Heart left ventricle (tissue), 16 donors: ENCODE results near the gene CFAP46. TPM values are rescaled to one million over a fixed set of nuclear protein-coding genes. Genes with fewer than 3 reads are reported as not detected.

Experiments used
- ATAC-seq, 4 donors: fragments of 200-7000 bp; cut with Tn5 transposase; one replicate each; pipeline ENCODE4 v1.9.1; 2020 to 2022; ENCODE audit warnings: moderate library complexity in 4 of 4, mild to moderate bottlenecking in 3 of 4, moderate number of reproducible peaks in 1 of 4
- DNase-seq, 5 donors: peaks; one replicate each; pipeline ENCODE4 v3.0.0-alpha.2; 2020
- H3K27ac ChIP-seq, 12 donors: fragments of 200-600 bp; sonication (generic) in 4 of 12; one replicate each; pipeline versions ENCODE4 v1.5.0 to v1.8.0; 2016 to 2022; ENCODE audit warnings: mild to moderate bottlenecking in 2 of 12
- H3K27me3 ChIP-seq, 9 donors: fragments of 200-600 bp; sonication (generic) in 2 of 9; one replicate each; pipeline versions ENCODE4 v1.5.1 to v1.8.0; 2016 to 2022; ENCODE audit warnings: mild to moderate bottlenecking in 3 of 9
- H3K36me3 ChIP-seq, 9 donors: fragments of 200-600 bp; sonication (generic) in 2 of 9; one replicate each; pipeline versions ENCODE4 v1.5.0 to v1.8.0; 2018 to 2022; ENCODE audit warnings: mild to moderate bottlenecking in 2 of 9
- H3K4me1 ChIP-seq, 12 donors: fragments of 200-600 bp; sonication (generic) in 4 of 12; one replicate each; pipeline versions ENCODE4 v1.5.0 to v1.8.0; 2016 to 2022; ENCODE audit warnings: mild to moderate bottlenecking in 3 of 12
- H3K4me3 ChIP-seq, 12 donors: fragments of 200-600 bp; sonication (generic) in 4 of 12; one replicate each; pipeline versions ENCODE4 v1.5.0 to v1.8.0; 2017 to 2022; ENCODE audit warnings: mild to moderate bottlenecking in 9 of 12, moderate library complexity in 4 of 12
- H3K9me3 ChIP-seq, 12 donors: fragments of 200-600 bp; sonication (generic) in 4 of 12; one replicate each; pipeline versions ENCODE4 v1.5.0 to v1.8.0; 2016 to 2022; ENCODE audit warnings: mild to moderate bottlenecking in 1 of 12
- POLR2A ChIP-seq, 2 donors: fragments of 450-650 bp; IDR thresholded peaks; one replicate each; pipeline ENCODE4 v1.6.1; 2017; ENCODE audit warnings: antibody characterized with exemption in 2 of 2, mild to moderate bottlenecking in 2 of 2, moderate library complexity in 2 of 2
- WGBS, 4 donors: extraction: QIAGEN DNeasy Blood & Tissue Kit in 2 of 4; methylation state at CpG; one replicate each; pipeline versions ENCODE4 v1.1.5 to v1.1.7; 2013 to 2018; 5-methylcytosine and 5-hydroxymethylcytosine counted together
- intact Hi-C, 10 donors: fragments of 100-400 bp; cut with DNase I; formaldehyde crosslinking; loops; one replicate each; pipeline versions ENCODE4 v1.11.1 to v1.14.2; 2022
- polyA plus RNA-seq, 2 donors: library from polyadenylated mRNA; stranded (reverse); fragments of 200-250 nt; gene quantifications; one replicate each; pipeline ENCODE4 v1.2.3, GENCODE V29; 2013
- total RNA-seq, 9 donors: library from RNA; depleted of rRNA in 2 of 9; stranded (reverse); fragments of >200 nt in 2 of 9; fragmentation: NEBNext Ultra II Directional in 3 of 9; extraction: Animal tissue kit (Norgen Biotek cat#: 25700) in 3 of 9; gene quantifications; one replicate each; pipeline versions ENCODE4 v1.1.0 to v1.2.4, GENCODE V29; 2016 to 2023
- TF ChIP-seq, protein P1 (sequence below), 12 donors: fragments of 200-600 bp; sonication (generic) in 4 of 12; IDR thresholded peaks; one replicate each; pipeline versions ENCODE4 v1.5.0 to v1.8.0; 2018 to 2022; ENCODE audit warnings: antibody characterized with exemption in 12 of 12, mild to moderate bottlenecking in 5 of 12
- donor health status: ischemic (EF 13 %, LVEDD 7.1; RV severe dilation, severe dysfunction).
- donor health status: healthy with polysubstance abuse.
- donor health status: DM: no; HTN: yes; CAD: no.
- donor health status: DM: no; HTN: no; CAD: no.
- donor health status: ischemic (EF 25% LVEDD 6.9; RV normal size, moderate dysfunction).
- donor health status: ischemic (EF 25% LVEDD 5.7; RV mildly dilated, moderate dysfunction).
- donor health status: healthy.
- donor health status: DM: yes; HTN: yes; CAD: no.
- donor health status: ischemic (EF 35%, LVEDD 5.7; RV mildly dilated, moderate dysfunction).
- donor health status: nonischemic (EF 11% LVEDD 7.7; RV severe dilation, severe dysfunction).
- donor health status: DM: yes; HTN: yes; CAD: no.
- donor health status: PGD.
- donor health status: ischemic (EF 29% LVEDD 5.4; RV normal size, mild dysfunction).
- donor health status: nonischemic (EF 23%, LVEDD 6.1; RV moderate dilation, normal function).

The CFAP46 gene
- total and polyA plus RNA-seq, 11 donors = 0.61 to 1.8 (median 0.95) TPM

DNA sequence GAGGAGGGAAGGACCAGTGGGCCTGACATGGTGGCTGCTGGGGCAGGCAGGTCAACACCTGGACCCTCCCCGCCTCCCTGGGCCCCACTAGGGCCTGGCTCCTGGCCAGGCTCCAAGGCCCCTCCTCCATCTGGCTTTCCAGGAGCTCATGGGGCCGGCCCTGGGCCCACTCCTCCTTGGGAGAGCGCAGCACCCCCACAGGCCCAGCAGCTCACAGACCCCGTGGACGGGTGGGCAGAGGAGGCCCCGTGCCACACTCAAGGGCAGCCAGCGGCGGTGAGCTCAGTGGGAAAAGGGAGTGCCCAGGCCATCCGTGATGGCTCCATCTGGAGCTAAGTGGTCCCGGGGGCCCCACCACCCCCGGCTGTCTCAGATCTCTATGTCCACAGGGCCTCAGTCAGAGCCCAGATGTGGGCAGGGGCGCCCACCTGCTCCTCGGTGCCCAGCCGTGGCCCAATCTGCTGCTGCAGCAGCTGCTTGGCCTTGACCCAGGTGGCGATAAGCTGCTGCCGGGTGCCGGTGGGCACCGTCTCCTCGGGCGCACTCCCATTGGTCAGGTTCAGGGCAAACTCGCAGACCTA lies 32.8 kb downstream of the CFAP46 start:
- TF ChIP-seq, protein P1, sequence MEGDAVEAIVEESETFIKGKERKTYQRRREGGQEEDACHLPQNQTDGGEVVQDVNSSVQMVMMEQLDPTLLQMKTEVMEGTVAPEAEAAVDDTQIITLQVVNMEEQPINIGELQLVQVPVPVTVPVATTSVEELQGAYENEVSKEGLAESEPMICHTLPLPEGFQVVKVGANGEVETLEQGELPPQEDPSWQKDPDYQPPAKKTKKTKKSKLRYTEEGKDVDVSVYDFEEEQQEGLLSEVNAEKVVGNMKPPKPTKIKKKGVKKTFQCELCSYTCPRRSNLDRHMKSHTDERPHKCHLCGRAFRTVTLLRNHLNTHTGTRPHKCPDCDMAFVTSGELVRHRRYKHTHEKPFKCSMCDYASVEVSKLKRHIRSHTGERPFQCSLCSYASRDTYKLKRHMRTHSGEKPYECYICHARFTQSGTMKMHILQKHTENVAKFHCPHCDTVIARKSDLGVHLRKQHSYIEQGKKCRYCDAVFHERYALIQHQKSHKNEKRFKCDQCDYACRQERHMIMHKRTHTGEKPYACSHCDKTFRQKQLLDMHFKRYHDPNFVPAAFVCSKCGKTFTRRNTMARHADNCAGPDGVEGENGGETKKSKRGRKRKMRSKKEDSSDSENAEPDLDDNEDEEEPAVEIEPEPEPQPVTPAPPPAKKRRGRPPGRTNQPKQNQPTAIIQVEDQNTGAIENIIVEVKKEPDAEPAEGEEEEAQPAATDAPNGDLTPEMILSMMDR (IDR thresholded peaks at IDR 0.05) = no peak
- TF ChIP-seq POLR2A (IDR thresholded peaks at IDR 0.05) = no peak
- Histone ChIP-seq H3K9me3 (peaks cover 0 to 11% (median 0%) of the 10 kb centered on the region in 12 donors), H3K27ac (no peak overlapping the region), H3K4me1 (no peaks in the 10 kb centered on the region), H3K27me3 (peaks cover 0 to 2% (median 0%) of the 10 kb centered on the region in 9 donors), H3K36me3 (no peaks in the 10 kb centered on the region), H3K4me3 (no peak overlapping the region)
- WGBS, 4 donors = 84 to 90% (median 86%) methylated on average over 11 to 21 of the region's 21 CpGs
- DNase-seq (peak in 1 of 5 donors; percentile 59), ATAC-seq (no peak)
- intact Hi-C loops = loop anchor here in 2 of 10 donors (10.0 kb wide), 2 partner anchors 215 to 405 kb away; no protein-coding TSS in a partner anchor

DNA sequence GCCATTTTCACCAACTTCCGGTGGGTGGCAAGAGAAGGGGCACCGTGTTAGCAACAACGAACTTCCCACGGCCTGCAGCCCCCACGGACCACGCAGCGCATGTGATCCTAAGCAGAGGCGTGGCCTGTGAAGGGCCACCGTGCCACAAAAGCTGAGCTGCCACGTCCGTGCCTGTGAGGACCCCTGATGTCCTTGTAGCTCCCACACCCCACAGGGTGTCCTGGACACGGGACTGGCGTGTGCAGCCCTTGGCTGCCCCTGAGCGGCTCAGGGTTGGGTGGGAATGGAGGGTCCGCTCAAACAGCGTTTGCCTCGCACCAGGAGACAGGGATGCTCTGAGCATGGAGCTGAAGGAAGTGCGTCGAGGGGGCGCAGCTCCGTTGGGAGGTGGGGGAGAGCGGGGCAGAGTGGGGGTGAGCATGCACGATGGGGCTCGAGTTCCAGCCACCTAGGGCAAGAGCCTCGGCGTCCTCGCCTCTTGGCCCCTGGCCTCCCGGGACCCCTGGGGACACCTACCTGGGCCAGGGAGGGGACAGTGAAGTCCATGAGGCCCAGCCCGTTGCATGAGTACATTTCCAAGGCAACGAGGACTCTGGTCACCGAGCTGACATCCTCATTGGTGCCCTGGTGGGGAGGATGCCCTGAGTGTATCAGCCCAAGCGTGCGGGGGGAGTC lies 33.6 kb downstream of the CFAP46 start:
- no peaks in the 10 kb centered on the region for H3K36me3 ChIP-seq
- peaks cover 0 to 5% (median 0%) of the 10 kb centered on the region in 9 donors for H3K27me3 ChIP-seq
- H3K4me1 ChIP-seq = no peaks in the 10 kb centered on the region
- ATAC-seq = no peak
- WGBS, 4 donors = 89 to 94% (median 92%) methylated on average over 31 to 33 of the region's 33 CpGs
- no peak overlapping the region for H3K27ac ChIP-seq
- H3K9me3 ChIP-seq = peaks cover 0 to 13% (median 0%) of the 10 kb centered on the region in 12 donors
- no peak overlapping the region for H3K4me3 ChIP-seq
- intact Hi-C loops = loop anchor here in 2 of 10 donors (10.0 kb wide), 2 partner anchors 216 to 406 kb away; no protein-coding TSS in a partner anchor
- TF ChIP-seq, protein P1 (IDR thresholded peaks at IDR 0.05) = no peak
- no peak for TF ChIP-seq POLR2A (IDR thresholded peaks at IDR 0.05)
- DNase-seq = peak in 1 of 5 donors; percentile 48

DNA sequence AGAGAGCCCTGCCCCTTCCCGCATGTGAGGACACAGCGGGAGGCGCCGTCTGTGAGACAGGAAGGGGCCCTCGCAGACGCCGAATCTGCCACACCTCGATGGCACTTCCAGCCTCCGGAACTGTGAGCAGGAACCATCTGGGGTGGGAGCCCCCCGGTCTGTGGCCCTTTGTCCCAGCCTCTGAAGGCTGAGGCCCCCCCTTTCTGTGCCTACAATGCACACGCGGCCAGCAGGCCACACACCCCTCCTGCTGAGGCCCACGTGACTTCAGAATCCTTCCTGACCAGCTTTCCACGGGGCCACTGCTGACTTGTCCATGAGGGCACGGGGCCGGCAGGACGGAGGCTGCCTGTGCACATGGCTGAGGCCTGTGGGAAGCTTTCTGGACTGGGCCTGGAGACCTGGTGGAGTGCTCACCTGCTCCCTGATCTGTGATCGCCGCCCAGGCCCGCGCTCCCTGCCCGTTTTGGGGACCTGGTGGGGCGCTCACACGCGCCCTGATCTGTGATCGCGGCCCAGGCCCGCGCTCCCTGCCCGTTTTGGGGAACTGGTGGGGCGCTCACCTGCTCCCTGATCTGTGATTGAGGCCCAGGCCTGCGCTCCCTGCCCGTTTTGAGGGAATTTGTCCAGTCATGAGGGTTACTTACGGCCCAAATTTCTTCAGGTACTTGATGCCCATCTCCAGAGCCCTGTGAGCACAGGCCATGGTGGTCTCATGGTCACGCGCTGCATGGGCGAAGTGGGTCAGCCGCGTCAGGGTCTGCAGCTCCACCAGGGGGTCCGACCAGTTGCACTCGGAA lies 34.3 kb downstream of the CFAP46 start:
- 85 to 89% (median 86%) methylated on average over 22 to 41 of the region's 41 CpGs for WGBS, 4 donors
- no peak overlapping the region for H3K4me3 ChIP-seq
- no peaks in the 10 kb centered on the region for H3K36me3 ChIP-seq
- H3K4me1 ChIP-seq = no peaks in the 10 kb centered on the region
- peaks cover 0 to 5% (median 0%) of the 10 kb centered on the region in 9 donors for H3K27me3 ChIP-seq
- H3K9me3 ChIP-seq = peaks cover 0 to 13% (median 0%) of the 10 kb centered on the region in 12 donors
- H3K27ac ChIP-seq = no peak overlapping the region
- TF ChIP-seq, protein P1 (IDR thresholded peaks at IDR 0.05) = no peak
- no peak for TF ChIP-seq POLR2A (IDR thresholded peaks at IDR 0.05)
- intact Hi-C loops = loop anchor here in 2 of 10 donors (10.0 kb wide), 2 partner anchors 217 to 407 kb away; no protein-coding TSS in a partner anchor
- DNase-seq = peak in 2 of 5 donors; percentile 12 to 38
- no peak for ATAC-seq
